HG03280 (cell line): ENCODE results near the gene HOXD10.

Source experiments
- ATAC-seq: cut with Tn5 transposase; IDR thresholded peaks from one replicate; pipeline ENCODE4 v1.9.1; 2021; ENCODE audit warnings: mild to moderate bottlenecking, moderate library complexity; ENCODE audit not compliant: unreplicated experiment

Gene HOXD10

DNA sequence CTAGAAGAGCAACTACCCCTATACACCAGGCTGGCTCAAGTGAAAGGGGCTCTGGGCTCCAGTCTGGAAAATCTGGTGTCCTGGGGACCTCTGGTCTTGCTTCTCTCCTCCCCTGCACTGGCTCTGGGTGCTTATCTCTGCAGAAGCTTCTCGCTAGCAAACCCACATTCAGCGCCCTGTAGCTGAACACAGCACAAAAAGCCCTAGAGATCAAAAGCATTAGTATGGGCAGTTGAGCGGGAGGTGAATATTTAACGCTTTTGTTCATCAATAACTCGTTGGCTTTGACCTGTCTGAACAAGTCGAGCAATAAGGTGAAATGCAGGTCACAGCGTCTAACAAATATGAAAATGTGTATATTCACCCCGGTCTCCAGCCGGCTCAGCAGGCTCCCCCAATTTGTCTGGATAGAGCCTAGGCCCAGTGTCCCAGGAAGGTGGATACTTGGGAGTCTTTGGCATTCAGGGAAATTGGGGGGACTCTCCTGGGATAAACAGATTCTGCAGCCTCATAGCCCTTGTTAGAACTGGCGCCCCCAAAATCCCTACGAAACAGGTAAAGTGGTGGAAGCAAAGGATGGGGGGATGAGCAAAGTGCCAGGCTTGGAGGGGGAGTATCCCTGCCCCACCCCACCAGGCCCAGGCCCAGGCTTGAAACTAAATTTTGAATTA, 32.3 kb downstream of the HOXD10 start:
- no peak for ATAC-seq

DNA sequence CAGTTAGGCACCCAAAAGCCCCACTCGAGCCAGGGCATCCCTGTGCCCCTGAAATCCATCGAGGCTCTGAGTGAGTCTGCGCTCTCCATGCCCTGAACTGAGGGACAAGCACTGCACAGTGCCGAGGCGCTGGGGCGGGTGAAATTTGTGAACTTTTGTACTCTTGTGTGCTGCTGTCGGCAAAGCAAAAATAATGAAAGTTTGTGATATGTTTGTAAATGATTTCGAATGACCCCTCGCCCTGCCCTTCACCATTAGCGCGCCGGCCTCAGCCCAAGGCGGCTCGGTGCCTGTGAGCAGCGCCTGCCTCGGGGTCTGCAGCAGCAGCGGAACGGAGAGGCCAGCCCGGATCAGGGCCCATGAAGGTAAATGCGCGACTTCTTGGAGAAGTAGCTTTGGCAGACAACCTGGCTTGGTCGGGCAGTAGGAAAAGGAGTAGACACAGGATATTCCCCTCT, 32.9 kb downstream of the HOXD10 start:
- no peak for ATAC-seq

GRCh38 chr2:176149939-176150583, 33.5 kb downstream of the HOXD10 start:
- no peak for ATAC-seq

DNA sequence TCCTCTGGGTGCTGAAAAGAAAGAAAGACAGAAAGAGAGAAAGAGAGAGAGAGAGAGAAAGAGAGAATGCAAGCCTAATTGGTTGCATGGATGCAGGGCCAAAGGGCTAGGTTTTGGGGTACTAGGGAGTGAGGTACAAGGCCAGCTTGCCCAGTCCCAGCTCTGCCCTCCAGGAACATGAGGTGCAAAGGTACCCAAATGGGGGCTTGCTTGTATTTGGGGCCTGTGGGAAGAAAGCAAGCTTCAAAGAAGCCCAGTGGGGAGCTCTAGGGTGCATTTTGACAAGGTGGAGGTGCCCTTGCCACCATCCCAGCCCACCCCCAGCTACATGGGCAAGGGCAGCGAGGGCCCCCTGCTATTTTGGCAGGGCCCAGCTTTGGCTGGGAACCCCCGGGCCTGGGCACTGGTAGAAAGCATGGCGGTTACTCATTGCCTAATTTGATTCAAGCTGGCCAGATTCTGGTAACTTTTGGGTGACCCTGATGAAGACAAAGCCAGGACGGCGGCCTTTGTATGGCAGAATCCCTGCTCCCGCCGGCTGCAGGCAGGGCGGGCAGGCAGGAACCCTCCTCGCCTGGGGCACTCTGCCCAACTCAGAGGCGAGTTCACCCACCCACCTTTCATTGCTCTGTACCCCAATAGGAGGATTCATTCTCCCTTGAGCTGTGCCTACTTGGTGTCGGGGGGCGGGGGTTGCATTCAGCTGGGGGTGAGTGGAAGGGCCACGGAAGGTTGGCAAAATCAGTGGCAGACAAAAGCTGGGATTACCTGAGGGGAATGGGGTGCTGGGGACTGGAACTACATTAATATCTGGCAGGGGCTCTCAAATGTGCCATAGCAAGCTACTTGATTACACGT, 34.2 kb downstream of the HOXD10 start:
- no peak for ATAC-seq

- ATAC-seq = no peak
Observed at GRCh38 chr2:176151442-176152287, 35.1 kb downstream of the HOXD10 start, which contains the start of gene HOXD4. Gene HOXD4, plus strand, starts transcription at chr2:176151550. Its CDS starts 84 bp downstream, at chr2:176151634.

DNA sequence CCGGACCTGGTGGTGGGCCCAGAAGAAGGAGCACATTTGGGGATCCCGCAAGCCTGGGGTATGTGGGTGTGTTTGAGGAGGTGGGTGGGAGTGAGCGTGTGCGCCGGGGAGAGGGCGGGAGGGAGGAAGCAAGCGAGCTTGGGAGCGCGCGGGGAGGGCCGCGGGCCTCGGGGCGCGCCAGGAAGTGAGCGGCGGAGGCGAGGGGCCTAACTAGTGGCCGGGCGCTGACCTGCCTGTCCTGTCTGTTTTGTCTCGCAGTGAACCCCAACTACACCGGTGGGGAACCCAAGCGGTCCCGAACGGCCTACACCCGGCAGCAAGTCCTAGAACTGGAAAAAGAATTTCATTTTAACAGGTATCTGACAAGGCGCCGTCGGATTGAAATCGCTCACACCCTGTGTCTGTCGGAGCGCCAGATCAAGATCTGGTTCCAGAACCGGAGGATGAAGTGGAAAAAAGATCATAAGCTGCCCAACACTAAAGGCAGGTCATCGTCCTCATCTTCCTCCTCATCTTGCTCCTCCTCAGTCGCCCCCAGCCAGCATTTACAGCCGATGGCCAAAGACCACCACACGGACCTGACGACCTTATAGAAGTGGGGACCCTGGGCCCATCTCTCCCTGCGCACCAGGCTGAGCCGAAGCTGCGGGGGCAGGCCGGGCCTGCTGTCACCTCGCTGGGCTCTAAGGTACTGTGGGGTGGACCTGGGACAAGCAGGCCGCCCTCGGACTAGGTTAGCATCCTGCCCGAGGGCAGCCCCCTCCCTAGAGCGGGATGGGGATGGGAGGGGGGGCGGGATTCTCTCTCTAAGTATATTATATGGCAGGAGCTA, 36.0 kb downstream of the HOXD10 start:
- ATAC-seq = no peak

DNA sequence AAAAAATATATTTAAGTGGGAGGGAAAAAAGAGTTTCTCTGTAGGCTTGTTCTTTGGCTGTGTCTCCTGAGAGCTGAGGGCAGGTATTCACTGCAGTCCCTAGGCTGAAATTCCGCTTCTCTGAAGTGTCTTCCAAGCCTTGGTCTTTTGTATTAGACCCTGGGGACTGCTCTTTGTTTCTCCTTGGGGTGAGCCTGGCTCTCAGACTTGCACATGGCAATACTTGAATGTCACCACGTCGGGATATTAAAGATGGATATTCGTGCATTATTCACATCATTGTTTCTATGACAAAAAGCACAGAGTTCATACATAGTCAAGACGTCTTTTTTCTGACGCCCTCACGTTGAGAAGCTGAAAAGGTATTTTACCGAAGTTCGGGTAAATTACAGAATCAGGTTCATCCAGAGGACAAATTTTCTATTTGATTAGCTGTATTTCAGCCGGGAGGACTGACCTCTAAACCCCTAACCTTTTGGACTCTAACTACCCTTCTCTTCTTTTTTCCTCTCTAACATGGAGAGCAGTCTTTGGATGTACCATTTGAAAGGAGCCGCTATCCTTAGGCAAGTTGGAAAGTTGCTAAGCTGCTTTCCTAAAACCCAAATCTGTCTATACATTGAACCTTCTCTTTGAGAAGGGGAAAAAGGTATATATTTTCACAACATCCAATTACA, 38.1 kb downstream of the HOXD10 start:
- ATAC-seq = no peak

- ATAC-seq = no peak
Observed at GRCh38 chr2:176155356-176156044, 38.9 kb downstream of the HOXD10 start.

GRCh38 chr2:176156301-176156806, 39.8 kb downstream of the HOXD10 start:
- ATAC-seq = no peak

DNA sequence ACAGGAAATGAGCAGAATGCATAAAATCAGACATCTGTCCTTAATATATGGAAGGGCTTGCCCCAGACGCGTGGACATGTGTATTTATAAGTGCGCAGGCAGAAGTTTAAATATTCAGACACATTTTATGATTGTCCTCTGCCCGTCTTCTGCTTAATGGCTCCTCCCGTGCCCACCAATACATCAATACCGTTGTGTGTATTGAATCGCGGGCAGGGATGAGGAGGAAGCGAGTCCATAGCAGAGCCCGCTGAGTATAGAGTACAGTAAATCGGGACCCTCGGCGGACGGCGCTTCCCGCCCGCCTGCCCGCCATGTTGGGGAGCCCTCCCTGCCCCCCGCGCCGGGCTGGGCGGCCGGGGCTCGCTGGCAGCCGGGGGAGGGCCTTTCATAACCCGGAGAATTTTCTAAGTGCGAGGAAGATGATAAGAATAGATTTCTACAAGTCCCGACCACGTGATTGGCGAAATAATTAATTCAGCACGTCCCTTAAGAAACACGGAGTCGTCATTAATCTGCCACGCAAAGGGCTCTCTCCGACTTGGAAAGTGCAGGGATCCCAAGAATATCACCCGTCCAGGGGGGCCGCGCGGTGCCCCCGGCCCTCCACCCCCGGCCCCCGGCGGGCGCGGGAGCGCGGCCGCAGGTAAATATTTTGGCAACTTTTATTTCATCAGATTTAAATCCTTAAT, 40.4 kb downstream of the HOXD10 start, which contains the start of gene HOXD3:
Gene HOXD3, plus strand, starts transcription at position 501 of the 692 bp plus-strand sequence. CDS start 11,808 bp downstream, outside the sequence.
- no peak for ATAC-seq

GRCh38 chr2:176157499-176158185, 41.1 kb downstream of the HOXD10 start:
- no peak for ATAC-seq

GRCh38 chr2:176158186-176158591, 41.6 kb downstream of the HOXD10 start:
- ATAC-seq = no peak

DNA sequence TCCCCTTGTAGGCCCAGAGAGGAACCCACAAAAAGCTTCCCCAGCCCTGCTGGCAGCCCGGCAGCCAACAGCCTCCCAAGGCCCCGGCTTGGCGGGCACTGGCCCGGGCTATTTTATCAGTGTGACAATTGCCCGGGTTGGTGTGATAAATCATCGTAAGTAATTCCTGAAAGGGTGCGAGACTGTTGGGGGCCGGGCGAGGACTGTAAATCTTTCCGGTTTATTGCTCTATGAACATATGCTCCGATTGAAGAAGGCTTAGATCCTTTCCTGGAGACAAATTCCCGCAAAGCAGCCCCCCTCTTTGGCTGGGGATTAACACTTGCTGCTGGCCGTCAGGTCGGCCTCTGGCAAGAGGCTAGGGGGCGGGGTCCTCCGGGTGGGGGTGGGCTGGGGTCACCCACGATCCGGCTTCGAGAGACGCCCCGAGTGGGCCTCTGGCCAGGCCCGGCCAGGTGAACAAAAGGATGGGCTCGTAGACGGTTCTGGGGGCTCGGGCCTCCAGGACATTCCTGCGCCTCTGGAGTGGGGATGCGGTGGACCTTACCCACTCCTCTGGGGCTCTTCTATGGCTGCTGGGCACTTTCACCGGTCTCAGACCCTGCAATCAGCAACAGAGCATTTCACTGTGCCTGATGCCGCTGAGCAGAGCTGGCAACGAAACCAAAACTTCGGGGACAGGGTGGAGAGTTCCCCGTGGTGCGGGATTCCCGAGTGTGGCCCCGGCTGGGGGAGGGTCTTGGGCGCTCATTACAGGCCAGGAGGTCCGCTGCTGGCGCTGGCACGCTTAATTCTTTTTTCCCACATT, 42.5 kb downstream of the HOXD10 start:
- ATAC-seq = no peak

DNA sequence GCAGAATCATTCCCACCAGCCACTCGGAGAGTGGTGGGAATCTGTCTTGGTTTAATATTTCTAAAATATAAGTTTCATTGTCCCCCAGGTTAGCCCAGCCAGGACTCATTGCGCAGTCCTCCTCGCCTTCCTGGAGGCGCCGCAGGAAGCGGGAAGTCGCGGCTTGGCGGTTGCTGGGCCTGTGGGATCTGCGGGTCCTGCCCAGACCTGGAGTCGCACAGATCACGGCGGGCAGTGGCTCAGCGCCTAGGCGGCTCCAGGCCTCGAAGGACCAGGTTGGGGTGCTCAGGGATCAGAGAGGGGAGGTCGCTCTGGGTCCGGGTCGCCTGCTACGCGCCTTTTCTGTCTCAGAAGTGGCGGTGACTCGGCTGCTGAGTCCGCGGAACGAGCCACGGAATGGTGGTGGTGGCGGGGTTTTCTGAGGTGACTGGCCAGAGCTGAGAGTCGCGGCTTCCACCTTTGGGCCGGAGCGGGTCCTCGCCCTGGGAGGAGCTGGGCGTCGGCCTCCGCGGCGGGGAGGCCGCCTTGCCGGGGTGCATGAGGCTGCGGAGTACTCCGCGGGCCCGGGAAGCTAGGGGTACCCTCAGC, 43.2 kb downstream of the HOXD10 start:
- ATAC-seq = no peak

- no peak for ATAC-seq
Observed at GRCh38 chr2:176160251-176160985, 43.8 kb downstream of the HOXD10 start.
